Loucy (cell line): ENCODE results near the gene ADCY4.

ENCODE experiments used
- EZH2phosphoT487 ChIP-seq: fragments of 200-600 bp; IDR thresholded peaks from 2 replicates; pipeline ENCODE4 v1.6.1; 2018; ENCODE audit warnings: antibody characterized with exemption, mild to moderate bottlenecking, moderate library complexity, borderline replicate concordance
- TF ChIP-seq, protein P1 (sequence below): fragments of 200-600 bp; sonication (generic); conservative IDR thresholded peaks from 2 replicates; pipeline ENCODE4 v1.5.1; 2014; ENCODE audit warnings: mild to moderate bottlenecking, antibody characterized with exemption, low read length

DNA sequence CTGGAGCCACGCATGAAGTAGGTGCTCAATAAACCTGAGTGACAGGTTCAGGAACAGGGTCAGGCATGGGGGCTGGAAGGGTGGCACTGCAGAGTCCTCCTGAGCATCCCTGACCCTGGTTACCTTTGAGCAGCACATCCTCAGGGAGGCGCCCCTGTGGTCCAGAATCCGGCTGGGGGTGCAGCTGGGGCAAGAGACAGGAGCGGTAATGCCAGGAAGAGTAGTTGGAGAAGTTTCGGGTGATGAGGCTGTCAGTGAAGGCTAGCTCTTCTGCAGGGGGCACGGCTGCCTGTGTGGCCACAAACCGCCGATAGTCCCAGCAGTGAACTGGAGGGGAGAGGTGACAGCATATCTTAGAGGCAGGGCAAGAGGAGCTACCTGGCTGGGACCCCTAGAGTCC, 65.5 kb downstream of the ADCY4 start:
- TF ChIP-seq, protein P1, sequence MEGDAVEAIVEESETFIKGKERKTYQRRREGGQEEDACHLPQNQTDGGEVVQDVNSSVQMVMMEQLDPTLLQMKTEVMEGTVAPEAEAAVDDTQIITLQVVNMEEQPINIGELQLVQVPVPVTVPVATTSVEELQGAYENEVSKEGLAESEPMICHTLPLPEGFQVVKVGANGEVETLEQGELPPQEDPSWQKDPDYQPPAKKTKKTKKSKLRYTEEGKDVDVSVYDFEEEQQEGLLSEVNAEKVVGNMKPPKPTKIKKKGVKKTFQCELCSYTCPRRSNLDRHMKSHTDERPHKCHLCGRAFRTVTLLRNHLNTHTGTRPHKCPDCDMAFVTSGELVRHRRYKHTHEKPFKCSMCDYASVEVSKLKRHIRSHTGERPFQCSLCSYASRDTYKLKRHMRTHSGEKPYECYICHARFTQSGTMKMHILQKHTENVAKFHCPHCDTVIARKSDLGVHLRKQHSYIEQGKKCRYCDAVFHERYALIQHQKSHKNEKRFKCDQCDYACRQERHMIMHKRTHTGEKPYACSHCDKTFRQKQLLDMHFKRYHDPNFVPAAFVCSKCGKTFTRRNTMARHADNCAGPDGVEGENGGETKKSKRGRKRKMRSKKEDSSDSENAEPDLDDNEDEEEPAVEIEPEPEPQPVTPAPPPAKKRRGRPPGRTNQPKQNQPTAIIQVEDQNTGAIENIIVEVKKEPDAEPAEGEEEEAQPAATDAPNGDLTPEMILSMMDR, result no peak
- TF ChIP-seq EZH2phosphoT487, result no peak
